ENCODE results near the gene FKBP8. TPM values are rescaled to one million over a fixed set of nuclear protein-coding genes. Genes with fewer than 3 reads are reported as not detected.
A peak's percentile ranks its signal among the peaks of the same experiment; 100 is the strongest.

FKBP8 gene
- total and polyA plus RNA-seq, 4 donors = 59.1 to 225 (median 101) TPM

DNA sequence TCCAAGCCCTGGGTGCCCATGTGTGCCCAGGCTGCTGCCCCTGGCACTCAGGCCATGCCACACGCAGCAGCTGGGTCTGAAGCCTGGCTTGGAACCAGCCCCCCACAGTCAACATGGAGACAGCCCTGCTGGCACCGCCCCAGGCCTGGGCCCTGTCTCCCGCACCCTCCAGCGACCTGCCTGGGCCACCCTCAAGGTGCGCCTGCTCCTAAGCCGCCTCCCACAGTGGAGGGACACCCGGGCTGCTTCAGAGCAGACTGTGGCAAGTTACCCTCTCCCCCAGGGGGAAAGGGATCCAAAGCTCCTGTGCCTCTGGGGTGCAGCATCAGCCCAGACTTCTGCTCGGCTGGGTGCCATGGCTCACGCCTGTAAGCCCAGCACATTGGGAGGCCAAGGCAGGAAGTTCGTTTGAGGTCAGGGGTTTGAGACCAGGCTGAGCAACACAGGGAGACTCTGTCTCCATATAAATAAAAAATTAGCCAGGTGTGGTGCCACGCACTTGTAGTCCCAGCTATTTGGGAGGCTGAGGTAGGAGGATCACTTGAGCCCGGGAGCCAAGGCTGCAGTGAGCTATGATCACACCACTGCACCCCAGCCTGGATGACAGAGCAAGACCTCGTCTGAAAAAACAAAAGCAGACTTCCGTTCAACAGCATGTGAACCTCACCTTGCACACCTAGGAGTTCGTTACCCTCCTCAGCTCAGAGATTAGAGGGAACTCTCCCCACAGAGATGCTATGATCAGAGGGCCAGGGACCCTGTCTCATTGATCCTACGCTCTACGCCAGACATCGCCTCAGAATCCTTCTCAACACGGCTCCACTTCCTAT, 37.1 kb downstream of the FKBP8 start:
- TF ChIP-seq GABPA (IDR thresholded peaks at IDR 0.05 in 1 of 2, conservative IDR thresholded peaks at IDR 0.05 in 1 of 2) = no peak
- TF ChIP-seq SP1 (IDR thresholded peaks at IDR 0.05) = no peak
- TF ChIP-seq HNF4A (conservative IDR thresholded peaks at IDR 0.05) = no peak
- TF ChIP-seq YY1 (IDR thresholded peaks at IDR 0.05) = no peak
- no peak for TF ChIP-seq FOXA2 (IDR thresholded peaks at IDR 0.05)
- TF ChIP-seq HNF4G (IDR thresholded peaks at IDR 0.05) = no peak
- no peak for TF ChIP-seq NR2F2 (IDR thresholded peaks at IDR 0.05)
- TF ChIP-seq EGR1 (IDR thresholded peaks at IDR 0.05; ENCODE audit: low read depth in 2 of 2) = no peak
- no peak for TF ChIP-seq FOXA1 (IDR thresholded peaks at IDR 0.05)
- TF ChIP-seq JUND (IDR thresholded peaks at IDR 0.05) = no peak
- no peak for TF ChIP-seq RXRA (IDR thresholded peaks at IDR 0.05)
- no peak for TF ChIP-seq TAF1 (conservative IDR thresholded peaks at IDR 0.05)

DNA sequence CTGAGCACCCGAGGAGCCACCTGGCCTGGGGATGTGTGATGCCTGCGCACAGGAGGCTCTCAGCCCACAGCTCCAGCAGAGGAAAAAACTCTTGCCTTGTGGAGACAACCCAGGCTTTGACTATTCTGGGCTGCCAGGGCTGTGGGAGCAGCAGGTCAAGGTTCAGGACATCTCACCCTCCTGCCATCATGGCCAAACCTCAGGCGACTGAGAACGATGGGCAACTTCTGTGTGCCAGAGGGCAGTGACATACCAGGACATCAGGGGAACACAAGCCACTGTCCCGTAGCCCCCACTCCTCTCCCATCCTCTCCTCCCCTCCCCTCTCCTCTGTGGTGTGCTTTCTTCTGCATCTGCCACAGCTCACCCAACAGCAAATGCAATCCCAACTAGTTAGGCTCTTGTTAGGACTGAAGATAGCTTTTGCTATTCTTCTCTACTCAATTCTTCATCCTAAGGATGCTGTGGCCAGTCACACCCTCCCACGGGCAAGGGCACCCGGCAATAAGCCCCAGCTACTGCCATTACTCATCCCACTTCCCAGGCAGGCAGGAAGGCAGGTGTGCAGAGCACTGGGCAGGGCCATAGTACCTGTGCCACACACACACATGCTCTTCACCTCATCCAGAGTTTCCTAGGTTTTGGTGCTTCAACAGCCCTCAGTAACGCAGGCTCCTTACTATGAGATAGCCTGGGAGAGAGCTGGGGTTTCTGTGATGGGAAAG, 38.3 kb downstream of the FKBP8 start:
- no peak for DNase-seq (ENCODE audit: low spot score)
- Histone ChIP-seq H3K27ac (ENCODE audit: low read depth in 1 of 2, low read length in 2 of 2) (peak overlapping the region; percentile 61 to 88), H3K9me3 (ENCODE audit: control insufficient read depth in 4 of 4, low read length in 3 of 4) (no peaks in the 10 kb centered on the region), H3K4me3 (ENCODE audit: low read depth in 1 of 3, low read length in 3 of 3) (no peak overlapping the region), H3K36me3 (ENCODE audit: control insufficient read depth in 4 of 4, insufficient read depth in 3 of 4, low read depth in 1 of 4, low read length in 3 of 4) (no peaks in the 10 kb centered on the region), H3K27me3 (ENCODE audit: control insufficient read depth in 4 of 4, insufficient read depth in 4 of 4, low read length in 3 of 4) (no peaks in the 10 kb centered on the region), H3K9ac (ENCODE audit: low read depth in 1 of 2, low read length in 2 of 2) (no peak overlapping the region), H3K4me1 (ENCODE audit: control insufficient read depth in 4 of 4, insufficient read depth in 4 of 4, low read length in 3 of 4) (peaks cover 58 to 97% (median 93%) of the 10 kb centered on the region in 4 donors)
- TF ChIP-seq GABPA (IDR thresholded peaks at IDR 0.05 in 1 of 2, conservative IDR thresholded peaks at IDR 0.05 in 1 of 2) (no peak), JUND (IDR thresholded peaks at IDR 0.05) (no peak), RXRA (IDR thresholded peaks at IDR 0.05) (peak in 1 of 2 donors; percentile 35)
- 48% methylated on average over 8 of the region's 8 CpGs for WGBS

More for the DNA sequence above, 37.1 kb downstream of the FKBP8 start:
- Histone ChIP-seq H3K9ac (ENCODE audit: low read depth in 1 of 2, low read length in 2 of 2) (no peak overlapping the region), H3K36me3 (ENCODE audit: control insufficient read depth in 4 of 4, insufficient read depth in 3 of 4, low read depth in 1 of 4, low read length in 3 of 4) (no peaks in the 10 kb centered on the region), H3K9me3 (ENCODE audit: control insufficient read depth in 4 of 4, low read length in 3 of 4) (no peaks in the 10 kb centered on the region), H3K4me3 (ENCODE audit: low read depth in 1 of 3, low read length in 3 of 3) (no peak overlapping the region), H3K27ac (ENCODE audit: low read depth in 1 of 2, low read length in 2 of 2) (peak overlapping the region; percentile 67 to 88), H3K4me1 (ENCODE audit: control insufficient read depth in 4 of 4, insufficient read depth in 4 of 4, low read length in 3 of 4) (peaks cover 52 to 91% (median 82%) of the 10 kb centered on the region in 4 donors), H3K27me3 (ENCODE audit: control insufficient read depth in 4 of 4, insufficient read depth in 4 of 4, low read length in 3 of 4) (no peaks in the 10 kb centered on the region)
- WGBS = 66% methylated on average over 19 of the region's 19 CpGs
- no peak for DNase-seq (ENCODE audit: low spot score)

DNA sequence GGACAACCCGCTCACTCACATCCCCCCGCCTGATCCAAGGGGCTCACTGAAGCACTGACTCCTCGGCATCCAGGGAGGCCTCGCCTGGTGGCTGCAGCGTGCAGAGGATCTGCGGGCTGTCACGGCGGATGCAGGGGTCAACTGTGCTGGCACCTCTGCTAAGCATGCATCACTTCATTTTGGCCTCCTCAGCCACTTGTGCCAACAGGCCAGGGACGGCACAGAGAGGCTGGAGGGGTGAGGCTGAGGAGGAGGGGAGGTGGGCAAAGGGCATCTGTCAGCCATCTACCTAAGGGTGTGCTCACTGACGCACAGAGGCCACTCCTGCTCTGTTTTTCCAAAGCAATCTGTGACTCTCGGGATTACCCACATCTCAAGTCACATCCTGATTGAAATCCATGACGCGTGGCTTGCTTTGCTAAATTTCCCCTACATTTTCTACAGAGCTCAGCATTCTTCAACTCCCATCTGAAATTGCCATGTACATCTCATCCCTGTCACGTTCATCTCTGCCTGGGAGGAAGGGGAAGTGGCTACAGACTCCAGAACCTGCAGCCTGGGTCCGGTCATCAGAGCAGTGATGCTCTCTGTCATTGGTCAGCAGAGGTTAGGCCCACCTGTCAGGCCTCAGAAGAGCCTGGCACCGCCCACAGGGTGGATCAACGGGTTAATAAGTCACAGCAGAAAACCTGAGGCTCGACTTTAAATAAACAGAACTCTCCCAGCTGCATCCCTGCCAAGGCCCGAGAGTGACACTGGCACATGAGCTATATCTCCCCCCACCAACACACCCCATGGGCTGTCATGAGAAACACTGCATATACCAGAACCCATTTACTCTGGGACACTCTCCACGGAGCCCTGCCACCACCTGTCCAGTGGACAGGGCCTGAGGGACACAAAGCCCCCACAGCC, 39.1 kb downstream of the FKBP8 start:
- Histone ChIP-seq H3K27ac (ENCODE audit: low read depth in 1 of 2, low read length in 2 of 2) (peak overlapping the region; percentile 81 to 88), H3K9ac (ENCODE audit: low read depth in 1 of 2, low read length in 2 of 2) (no peak overlapping the region), H3K4me1 (ENCODE audit: control insufficient read depth in 4 of 4, insufficient read depth in 4 of 4, low read length in 3 of 4) (peaks cover 62 to 97% (median 95%) of the 10 kb centered on the region in 4 donors), H3K36me3 (ENCODE audit: control insufficient read depth in 4 of 4, insufficient read depth in 3 of 4, low read depth in 1 of 4, low read length in 3 of 4) (no peaks in the 10 kb centered on the region), H3K27me3 (ENCODE audit: control insufficient read depth in 4 of 4, insufficient read depth in 4 of 4, low read length in 3 of 4) (no peaks in the 10 kb centered on the region), H3K9me3 (ENCODE audit: control insufficient read depth in 4 of 4, low read length in 3 of 4) (no peaks in the 10 kb centered on the region), H3K4me3 (ENCODE audit: low read depth in 1 of 3, low read length in 3 of 3) (no peak overlapping the region)
- DNase-seq (ENCODE audit: low spot score) = peak; percentile 57
- 34% methylated on average over 20 of the region's 20 CpGs for WGBS
- TF ChIP-seq FOXA1 (IDR thresholded peaks at IDR 0.05) (peak; percentile 55), YY1 (IDR thresholded peaks at IDR 0.05) (peak; percentile 51), FOXA2 (IDR thresholded peaks at IDR 0.05) (peak; percentile 45), RXRA (IDR thresholded peaks at IDR 0.05) (peak in 1 of 2 donors; percentile 60), HNF4G (IDR thresholded peaks at IDR 0.05) (peak; percentile 42), NR2F2 (IDR thresholded peaks at IDR 0.05) (peak; percentile 59), SP1 (IDR thresholded peaks at IDR 0.05) (peak; percentile 83), CTCF (IDR thresholded peaks at IDR 0.05; ENCODE audit: low read depth, low read length, missing input control) (no peak), EGR1 (IDR thresholded peaks at IDR 0.05; ENCODE audit: low read depth in 2 of 2) (no peak)
- TF ChIP-seq, protein P1, sequence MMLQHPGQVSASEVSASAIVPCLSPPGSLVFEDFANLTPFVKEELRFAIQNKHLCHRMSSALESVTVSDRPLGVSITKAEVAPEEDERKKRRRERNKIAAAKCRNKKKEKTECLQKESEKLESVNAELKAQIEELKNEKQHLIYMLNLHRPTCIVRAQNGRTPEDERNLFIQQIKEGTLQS (IDR thresholded peaks at IDR 0.05) = no peak
- TF ChIP-seq, protein P2, sequence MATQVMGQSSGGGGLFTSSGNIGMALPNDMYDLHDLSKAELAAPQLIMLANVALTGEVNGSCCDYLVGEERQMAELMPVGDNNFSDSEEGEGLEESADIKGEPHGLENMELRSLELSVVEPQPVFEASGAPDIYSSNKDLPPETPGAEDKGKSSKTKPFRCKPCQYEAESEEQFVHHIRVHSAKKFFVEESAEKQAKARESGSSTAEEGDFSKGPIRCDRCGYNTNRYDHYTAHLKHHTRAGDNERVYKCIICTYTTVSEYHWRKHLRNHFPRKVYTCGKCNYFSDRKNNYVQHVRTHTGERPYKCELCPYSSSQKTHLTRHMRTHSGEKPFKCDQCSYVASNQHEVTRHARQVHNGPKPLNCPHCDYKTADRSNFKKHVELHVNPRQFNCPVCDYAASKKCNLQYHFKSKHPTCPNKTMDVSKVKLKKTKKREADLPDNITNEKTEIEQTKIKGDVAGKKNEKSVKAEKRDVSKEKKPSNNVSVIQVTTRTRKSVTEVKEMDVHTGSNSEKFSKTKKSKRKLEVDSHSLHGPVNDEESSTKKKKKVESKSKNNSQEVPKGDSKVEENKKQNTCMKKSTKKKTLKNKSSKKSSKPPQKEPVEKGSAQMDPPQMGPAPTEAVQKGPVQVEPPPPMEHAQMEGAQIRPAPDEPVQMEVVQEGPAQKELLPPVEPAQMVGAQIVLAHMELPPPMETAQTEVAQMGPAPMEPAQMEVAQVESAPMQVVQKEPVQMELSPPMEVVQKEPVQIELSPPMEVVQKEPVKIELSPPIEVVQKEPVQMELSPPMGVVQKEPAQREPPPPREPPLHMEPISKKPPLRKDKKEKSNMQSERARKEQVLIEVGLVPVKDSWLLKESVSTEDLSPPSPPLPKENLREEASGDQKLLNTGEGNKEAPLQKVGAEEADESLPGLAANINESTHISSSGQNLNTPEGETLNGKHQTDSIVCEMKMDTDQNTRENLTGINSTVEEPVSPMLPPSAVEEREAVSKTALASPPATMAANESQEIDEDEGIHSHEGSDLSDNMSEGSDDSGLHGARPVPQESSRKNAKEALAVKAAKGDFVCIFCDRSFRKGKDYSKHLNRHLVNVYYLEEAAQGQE (IDR thresholded peaks at IDR 0.05) = peak; percentile 88
